Measurements from ENCODE around the gene CTSE.

Gene CTSE

DNA sequence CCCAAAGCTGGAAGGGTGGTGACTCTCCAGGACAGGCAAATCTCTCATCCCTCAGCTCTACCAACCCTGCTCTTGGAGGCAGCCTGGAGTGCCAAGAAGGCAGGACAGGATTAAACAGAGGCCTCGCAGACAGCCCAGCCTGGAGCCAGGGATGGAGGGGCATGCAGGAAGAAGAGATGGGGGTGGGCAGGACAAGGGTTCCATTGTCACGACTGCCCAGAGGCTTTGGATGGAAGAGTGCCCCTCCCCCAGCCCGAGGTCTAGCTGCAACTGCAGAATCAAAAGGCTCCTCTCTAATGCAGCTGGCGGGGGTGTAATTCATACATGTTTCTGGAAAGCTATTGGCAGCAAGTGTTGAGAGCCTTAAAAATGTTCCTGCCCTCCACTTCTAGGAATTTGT, 29.3 kb downstream of the CTSE start:
- Histone ChIP-seq H3K27me3 (no peaks in the 10 kb centered on the region), H3K27ac (no peak overlapping the region), H3K9me3 (no peaks in the 10 kb centered on the region), H3K36me3 (no peaks in the 10 kb centered on the region), H3K4me3 (ENCODE audit: low read depth in 1 of 2, low read length in 1 of 2) (no peak overlapping the region), H3K4me1 (ENCODE audit: control insufficient read depth in 1 of 2, insufficient read depth in 1 of 2, low read depth in 1 of 2, low read length in 1 of 2) (no peaks in the 10 kb centered on the region)
- TF ChIP-seq, protein P1, sequence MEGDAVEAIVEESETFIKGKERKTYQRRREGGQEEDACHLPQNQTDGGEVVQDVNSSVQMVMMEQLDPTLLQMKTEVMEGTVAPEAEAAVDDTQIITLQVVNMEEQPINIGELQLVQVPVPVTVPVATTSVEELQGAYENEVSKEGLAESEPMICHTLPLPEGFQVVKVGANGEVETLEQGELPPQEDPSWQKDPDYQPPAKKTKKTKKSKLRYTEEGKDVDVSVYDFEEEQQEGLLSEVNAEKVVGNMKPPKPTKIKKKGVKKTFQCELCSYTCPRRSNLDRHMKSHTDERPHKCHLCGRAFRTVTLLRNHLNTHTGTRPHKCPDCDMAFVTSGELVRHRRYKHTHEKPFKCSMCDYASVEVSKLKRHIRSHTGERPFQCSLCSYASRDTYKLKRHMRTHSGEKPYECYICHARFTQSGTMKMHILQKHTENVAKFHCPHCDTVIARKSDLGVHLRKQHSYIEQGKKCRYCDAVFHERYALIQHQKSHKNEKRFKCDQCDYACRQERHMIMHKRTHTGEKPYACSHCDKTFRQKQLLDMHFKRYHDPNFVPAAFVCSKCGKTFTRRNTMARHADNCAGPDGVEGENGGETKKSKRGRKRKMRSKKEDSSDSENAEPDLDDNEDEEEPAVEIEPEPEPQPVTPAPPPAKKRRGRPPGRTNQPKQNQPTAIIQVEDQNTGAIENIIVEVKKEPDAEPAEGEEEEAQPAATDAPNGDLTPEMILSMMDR (IDR thresholded peaks at IDR 0.05), result no peak

GRCh38 chr1:205993068-205993467, 30.6 kb downstream of the CTSE start:
- Histone ChIP-seq H3K27ac (no peak overlapping the region), H3K27me3 (no peaks in the 10 kb centered on the region), H3K4me1 (ENCODE audit: control insufficient read depth in 1 of 2, insufficient read depth in 1 of 2, low read depth in 1 of 2, low read length in 1 of 2) (no peaks in the 10 kb centered on the region), H3K36me3 (no peaks in the 10 kb centered on the region), H3K4me3 (ENCODE audit: low read depth in 1 of 2, low read length in 1 of 2) (no peak overlapping the region), H3K9me3 (no peaks in the 10 kb centered on the region)
- TF ChIP-seq, protein P1 (IDR thresholded peaks at IDR 0.05), result no peak

GRCh38 chr1:205992218-205992882, 31.3 kb downstream of the CTSE start:
- no peaks in the 10 kb centered on the region for H3K9me3 ChIP-seq
- no peak overlapping the region for H3K4me3 ChIP-seq (ENCODE audit: low read depth in 1 of 2, low read length in 1 of 2)
- H3K4me1 ChIP-seq (ENCODE audit: control insufficient read depth in 1 of 2, insufficient read depth in 1 of 2, low read depth in 1 of 2, low read length in 1 of 2), result no peaks in the 10 kb centered on the region
- TF ChIP-seq, protein P1 (IDR thresholded peaks at IDR 0.05), result no peak
- no peaks in the 10 kb centered on the region for H3K36me3 ChIP-seq
- H3K27ac ChIP-seq, result no peak overlapping the region
- no peaks in the 10 kb centered on the region for H3K27me3 ChIP-seq

DNA sequence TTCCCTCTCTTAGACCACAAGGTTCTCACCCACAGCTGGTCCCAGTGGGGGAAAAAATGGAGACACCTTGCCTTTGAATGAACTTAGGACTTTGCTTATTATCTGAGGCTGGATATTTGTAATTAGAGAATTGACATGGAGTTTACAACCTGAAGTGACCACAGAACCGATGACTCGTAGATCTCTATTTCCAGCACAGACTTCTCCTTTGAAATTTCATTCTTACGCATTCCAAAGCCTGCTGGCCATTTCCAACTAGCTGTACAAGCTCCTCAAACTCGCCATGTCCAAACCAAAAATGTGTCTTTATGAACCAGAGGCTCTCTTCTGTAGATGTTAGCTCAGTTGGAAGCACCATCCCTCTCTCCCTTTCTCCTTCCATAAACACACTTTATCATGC, 32.5 kb downstream of the CTSE start:
- TF ChIP-seq, protein P1 (IDR thresholded peaks at IDR 0.05), result no peak
- no peak overlapping the region for H3K27ac ChIP-seq
- H3K27me3 ChIP-seq, result no peaks in the 10 kb centered on the region
- no peaks in the 10 kb centered on the region for H3K36me3 ChIP-seq
- H3K9me3 ChIP-seq, result no peaks in the 10 kb centered on the region
- no peak overlapping the region for H3K4me3 ChIP-seq (ENCODE audit: low read depth in 1 of 2, low read length in 1 of 2)
- H3K4me1 ChIP-seq (ENCODE audit: control insufficient read depth in 1 of 2, insufficient read depth in 1 of 2, low read depth in 1 of 2, low read length in 1 of 2), result no peaks in the 10 kb centered on the region

GRCh38 chr1:205990226-205990625, 33.5 kb downstream of the CTSE start:
- no peak overlapping the region for H3K27ac ChIP-seq
- no peaks in the 10 kb centered on the region for H3K4me1 ChIP-seq (ENCODE audit: control insufficient read depth in 1 of 2, insufficient read depth in 1 of 2, low read depth in 1 of 2, low read length in 1 of 2)
- TF ChIP-seq, protein P1 (IDR thresholded peaks at IDR 0.05), result no peak
- no peaks in the 10 kb centered on the region for H3K36me3 ChIP-seq
- H3K4me3 ChIP-seq (ENCODE audit: low read depth in 1 of 2, low read length in 1 of 2), result no peak overlapping the region
- H3K9me3 ChIP-seq, result no peaks in the 10 kb centered on the region
- no peaks in the 10 kb centered on the region for H3K27me3 ChIP-seq
